NCI-H1930 (cell line): ENCODE data around the gene GALNT13.

ENCODE experiments used
- DNase-seq, 2 experiments: peaks; one replicate each; lab custom pipeline; 2025; lab: John Stamatoyannopoulos, UW

GALNT13 gene

DNA sequence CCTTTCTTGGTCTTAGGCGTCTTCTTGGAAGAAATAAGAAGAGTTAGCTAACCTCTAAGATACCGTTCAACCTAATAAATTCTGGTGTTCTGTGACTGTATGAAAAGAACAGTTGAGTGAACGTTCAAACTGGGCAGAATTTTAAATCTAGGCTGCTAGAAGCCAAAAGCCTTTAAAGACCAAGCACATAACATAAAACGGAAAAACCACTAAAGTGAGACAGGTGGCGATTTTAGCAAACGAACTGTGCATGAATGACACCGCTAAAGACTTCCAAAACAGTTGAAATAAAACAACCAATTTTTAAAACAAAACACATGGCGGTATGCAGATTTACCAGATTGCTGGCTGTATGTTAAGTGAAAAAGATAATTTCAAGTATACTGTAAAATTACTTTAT, 73.1 kb downstream of the GALNT13 start:
- DNase-seq: no peak

DNA sequence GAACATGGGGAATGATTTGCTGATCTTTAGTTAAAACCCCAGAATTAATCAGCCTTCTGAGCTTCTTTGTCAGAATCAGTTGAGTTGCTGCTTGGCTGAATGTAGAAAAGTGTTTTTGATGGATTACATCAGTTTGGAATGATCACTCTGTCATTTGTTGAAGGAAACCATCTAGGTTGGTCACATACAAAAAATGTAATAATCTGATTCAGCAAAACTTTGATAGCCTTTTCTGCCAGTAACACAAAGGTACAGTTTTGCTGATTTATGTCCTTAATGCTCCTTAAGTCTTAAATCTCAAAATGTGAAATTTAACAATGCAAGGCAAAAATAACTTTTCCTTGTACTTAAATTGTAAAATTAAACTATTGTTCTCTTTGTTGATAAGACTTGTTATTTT, 74.3 kb downstream of the GALNT13 start:
- DNase-seq: no peak

- DNase-seq: no peak
Measured at GRCh38 chr2:153953761-153954160, 82.0 kb downstream of the GALNT13 start.

GRCh38 chr2:153963256-153963655, 91.5 kb downstream of the GALNT13 start:
- no peak for DNase-seq

GRCh38 chr2:153967248-153967973, 95.7 kb downstream of the GALNT13 start:
- no peak for DNase-seq

GRCh38 chr2:153971250-153971649, 99.5 kb downstream of the GALNT13 start:
- no peak for DNase-seq

DNA sequence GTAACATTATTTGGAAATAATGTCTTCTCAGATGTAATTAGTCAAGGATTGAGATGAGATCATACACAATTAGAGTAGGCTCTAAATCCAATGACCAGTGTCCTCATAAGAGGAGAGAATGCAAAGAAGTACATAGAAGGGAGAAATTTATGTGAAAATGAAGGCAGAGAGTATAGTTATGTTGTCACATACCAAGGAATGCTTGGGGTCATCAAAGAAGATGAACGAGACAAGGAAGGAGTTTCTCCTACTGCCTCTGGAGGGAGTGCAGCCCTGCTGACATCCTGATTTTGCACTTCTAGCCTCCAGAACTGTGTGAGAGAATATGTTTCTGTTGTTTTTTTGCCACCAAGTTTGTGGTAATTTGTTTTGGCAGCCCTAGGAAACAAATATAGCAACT, 100.1 kb downstream of the GALNT13 start:
- no peak for DNase-seq

- no peak for DNase-seq
Measured at GRCh38 chr2:153972412-153972811, 100.7 kb downstream of the GALNT13 start.

GRCh38 chr2:153986488-153987229, 114.9 kb downstream of the GALNT13 start:
- no peak for DNase-seq

DNA sequence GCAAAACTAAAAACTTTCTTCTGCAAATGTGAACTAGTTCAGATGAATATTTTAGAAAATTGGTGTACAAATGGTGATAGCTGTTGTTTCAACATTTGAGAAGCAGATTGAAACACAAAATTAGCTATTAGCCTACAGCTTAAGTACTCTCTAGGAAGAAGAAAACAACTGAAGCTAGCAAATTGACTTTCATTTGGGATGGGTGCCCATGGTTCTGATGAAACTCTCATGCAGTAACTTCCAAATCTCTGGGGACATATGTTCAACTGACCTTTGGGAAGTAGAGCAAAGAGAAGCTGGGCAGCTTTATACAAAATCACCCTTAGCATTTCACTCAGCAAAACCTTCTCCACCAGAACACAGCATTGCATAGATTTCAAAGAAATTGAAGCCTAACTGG, 119.0 kb downstream of the GALNT13 start:
- no peak for DNase-seq

GRCh38 chr2:154013514-154013913, 141.8 kb downstream of the GALNT13 start:
- no peak for DNase-seq

GRCh38 chr2:154015233-154015632, 143.5 kb downstream of the GALNT13 start:
- DNase-seq: no peak

DNA sequence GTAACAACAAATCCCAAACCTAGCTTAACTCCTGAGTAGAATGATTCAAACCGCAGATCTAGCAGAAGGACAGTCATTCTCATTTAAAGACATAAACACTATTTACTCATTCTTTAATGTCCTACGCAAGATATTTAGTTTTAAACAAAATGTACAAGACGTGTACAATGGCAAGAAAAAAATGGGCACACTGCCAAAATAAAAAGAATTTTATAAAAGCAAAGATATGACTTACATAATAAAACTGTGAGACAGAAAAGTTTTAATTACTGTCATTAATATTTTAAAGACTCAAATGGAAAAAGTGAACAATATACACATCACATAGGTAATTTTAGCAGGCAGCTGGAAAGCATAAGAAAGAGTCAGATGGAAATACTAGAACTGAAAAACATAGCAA, 157.8 kb downstream of the GALNT13 start:
- no peak for DNase-seq

DNA sequence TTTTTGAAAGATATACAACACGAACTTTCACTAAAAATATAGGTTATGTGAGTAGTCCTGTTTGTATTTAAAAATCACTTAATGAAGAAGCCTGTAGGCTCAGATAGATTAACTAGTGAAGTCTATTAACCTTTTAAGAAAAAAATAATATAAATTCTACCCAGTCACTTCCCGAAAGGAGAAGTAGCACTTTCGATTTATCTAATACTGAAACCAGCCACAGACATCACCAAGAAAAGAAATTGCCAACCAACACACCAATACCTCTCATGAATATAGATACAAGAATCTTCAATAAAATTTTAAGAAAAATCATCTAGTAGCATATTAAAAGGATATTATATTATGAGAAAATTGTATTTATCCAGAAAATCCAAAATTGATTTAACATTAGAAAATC, 160.5 kb downstream of the GALNT13 start:
- DNase-seq: no peak

DNA sequence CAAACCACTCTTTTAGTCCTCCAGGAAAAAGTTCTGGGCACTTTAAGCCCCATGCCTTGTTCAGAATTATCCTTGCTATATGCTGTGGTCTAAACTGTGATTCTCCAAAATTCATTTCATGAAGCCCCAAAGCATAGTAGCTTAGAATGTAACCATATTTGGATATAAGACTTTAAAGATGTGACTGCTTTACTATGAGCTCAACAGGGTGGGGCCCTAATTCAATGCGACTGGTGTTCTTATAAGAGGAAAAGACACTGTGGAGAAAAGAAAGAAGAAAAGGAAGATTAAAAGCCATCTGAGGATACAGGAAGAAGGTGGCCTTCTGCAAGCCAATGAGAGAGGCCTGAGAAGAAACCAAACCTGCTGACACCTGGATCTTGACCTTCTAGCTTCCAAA, 174.8 kb downstream of the GALNT13 start:
- DNase-seq: no peak

- DNase-seq: no peak
Measured at GRCh38 chr2:154048905-154049304, 177.2 kb downstream of the GALNT13 start.

- no peak for DNase-seq
Measured at GRCh38 chr2:154049561-154049960, 177.8 kb downstream of the GALNT13 start.

- DNase-seq: no peak
Measured at GRCh38 chr2:154067124-154067523, 195.4 kb downstream of the GALNT13 start.

GRCh38 chr2:154078926-154079325, 207.2 kb downstream of the GALNT13 start:
- no peak for DNase-seq

- no peak for DNase-seq
Measured at GRCh38 chr2:154092571-154092970, 220.8 kb downstream of the GALNT13 start.

GRCh38 chr2:154093856-154094255, 222.1 kb downstream of the GALNT13 start:
- DNase-seq: no peak

- no peak for DNase-seq
Measured at GRCh38 chr2:154097833-154098398, 226.2 kb downstream of the GALNT13 start.

- DNase-seq: no peak
Measured at GRCh38 chr2:154120706-154121105, 249.0 kb downstream of the GALNT13 start.
